GDM1 (cell line): Measurements from ENCODE around the gene TMEM92.

Experiments used
- DNase-seq: peaks from one replicate; lab custom pipeline; 2025; lab: John Stamatoyannopoulos, UW

TMEM92 gene

DNA sequence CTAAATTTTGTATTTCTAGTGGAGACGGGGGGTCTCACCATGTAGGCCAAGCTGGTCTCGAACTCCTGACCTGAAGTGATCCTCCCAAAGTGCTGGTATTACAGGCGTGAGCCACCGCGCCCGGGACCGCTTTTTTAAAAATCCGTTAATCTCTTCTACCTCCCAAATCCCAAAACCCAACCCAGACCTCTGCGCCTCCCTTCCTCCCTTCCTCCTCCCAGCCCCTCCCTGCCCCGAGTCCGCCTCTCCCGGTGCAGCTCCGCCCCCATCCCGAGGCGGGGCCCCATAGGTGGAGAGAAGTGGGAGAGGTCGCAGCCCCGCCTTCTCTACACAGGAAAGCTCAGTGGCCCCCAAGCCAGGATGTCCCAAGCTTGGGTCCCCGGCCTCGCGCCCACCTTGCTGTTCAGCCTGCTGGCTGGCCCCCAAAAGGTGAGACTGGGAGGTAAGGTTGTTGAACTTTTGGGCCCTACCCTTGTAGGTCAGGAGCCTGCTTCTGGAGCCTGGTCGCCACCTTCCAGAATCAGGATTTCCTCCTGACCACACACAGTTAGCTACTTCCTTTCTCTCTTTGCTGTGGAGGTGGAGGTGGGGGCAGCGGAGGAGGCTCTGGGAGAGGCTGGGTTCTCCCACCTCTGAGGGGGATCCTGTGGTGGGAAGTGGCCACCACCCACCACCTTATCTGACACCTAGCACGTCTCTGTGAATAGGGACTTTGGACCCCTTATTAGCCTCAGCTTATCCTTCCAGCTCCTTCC, at the start of gene TMEM92:
TSS of gene TMEM92 (plus strand) at position 325 of the 755 bp plus-strand sequence. CDS start at position 361, 36 bp downstream.
- peak; percentile 65 for DNase-seq

DNA sequence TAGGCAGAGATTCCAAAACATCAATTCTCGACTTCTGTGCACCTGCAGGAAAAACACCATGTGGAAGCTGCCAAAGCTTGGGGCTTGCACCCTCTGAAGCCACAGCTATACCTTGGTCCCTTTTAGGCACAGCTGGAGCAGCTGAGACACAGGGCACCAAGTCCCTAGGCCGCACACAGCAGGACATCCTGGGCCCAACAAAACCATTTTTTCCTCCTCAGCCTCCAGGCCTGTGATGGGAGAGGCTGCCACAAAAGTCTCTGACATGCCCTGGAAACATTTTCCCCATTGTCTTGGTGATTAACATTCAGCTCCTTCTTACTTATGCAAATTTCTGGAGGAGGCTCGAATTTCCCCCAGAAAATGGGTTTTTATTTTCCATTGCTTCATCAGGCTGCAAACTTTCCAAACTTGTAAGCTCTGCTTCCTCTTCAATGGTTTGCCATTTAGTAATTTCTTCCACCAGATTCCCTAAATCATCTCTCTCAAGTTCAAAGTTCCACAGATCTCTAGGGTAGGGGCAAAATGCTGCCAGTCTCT, 48.5 kb upstream of the TMEM92 start:
- DNase-seq = no peak

- no peak for DNase-seq
Observed at GRCh38 chr17:50234581-50234980, 39.7 kb upstream of the TMEM92 start.

GRCh38 chr17:50237901-50238300, 36.4 kb upstream of the TMEM92 start:
- DNase-seq = no peak

DNA sequence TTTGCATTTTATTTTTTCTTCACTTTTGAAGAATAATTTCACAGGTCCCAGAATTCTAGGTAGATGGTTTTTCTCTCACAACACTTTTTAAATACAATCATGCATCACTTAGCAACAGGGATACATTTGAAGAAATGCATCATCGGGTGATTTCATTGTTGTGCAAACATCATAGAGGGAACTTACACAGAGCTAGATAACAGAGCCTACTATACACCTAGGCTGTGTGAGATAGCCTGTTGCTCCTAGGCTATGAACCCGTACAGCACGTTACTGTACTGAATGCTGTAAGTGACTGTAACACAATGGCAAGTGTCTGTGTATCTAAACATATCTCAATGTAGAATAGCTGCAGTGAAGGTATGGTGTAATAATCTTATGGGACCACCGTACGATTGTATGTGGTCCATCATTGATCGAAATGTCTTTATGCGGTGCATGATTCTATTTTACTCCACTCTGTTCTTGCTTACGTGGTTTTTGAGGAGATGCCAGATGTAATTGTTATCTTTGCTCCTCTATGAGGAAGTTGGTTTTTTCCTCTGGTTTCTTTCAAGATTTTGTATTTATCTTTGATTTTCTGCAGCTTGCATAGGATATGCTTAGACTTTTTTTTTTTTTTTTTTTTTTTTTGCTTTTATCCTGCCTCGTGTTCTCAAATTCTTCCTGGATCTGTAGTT, 35.5 kb upstream of the TMEM92 start:
- DNase-seq = no peak

GRCh38 chr17:50239937-50240336, 34.3 kb upstream of the TMEM92 start:
- DNase-seq = no peak

DNA sequence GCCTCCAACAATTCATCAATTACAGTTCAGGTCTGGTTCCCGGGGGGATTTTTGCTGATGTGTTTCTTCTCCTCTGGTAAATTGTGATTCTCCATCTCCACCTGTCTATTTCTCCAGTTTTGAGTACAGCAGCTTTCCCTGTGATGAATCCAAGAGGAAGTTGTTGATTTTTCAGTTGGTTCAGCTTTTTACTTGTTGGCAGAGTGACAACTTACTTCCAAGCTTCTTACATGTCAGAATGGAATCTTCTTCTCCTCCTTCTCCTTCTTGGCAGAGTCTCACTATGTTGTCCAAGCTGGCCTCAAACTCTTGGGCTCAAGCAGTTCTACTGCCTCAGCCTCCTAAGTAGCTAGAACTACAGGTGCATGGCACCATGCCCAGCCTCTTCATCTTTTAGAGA, 33.4 kb upstream of the TMEM92 start:
- no peak for DNase-seq

- no peak for DNase-seq
Observed at GRCh38 chr17:50241431-50241830, 32.8 kb upstream of the TMEM92 start.

GRCh38 chr17:50244771-50245170, 29.5 kb upstream of the TMEM92 start:
- DNase-seq = no peak

- DNase-seq = no peak
Observed at GRCh38 chr17:50248255-50248654, 26.0 kb upstream of the TMEM92 start.

- DNase-seq = no peak
Observed at GRCh38 chr17:50252781-50253180, 21.5 kb upstream of the TMEM92 start.

DNA sequence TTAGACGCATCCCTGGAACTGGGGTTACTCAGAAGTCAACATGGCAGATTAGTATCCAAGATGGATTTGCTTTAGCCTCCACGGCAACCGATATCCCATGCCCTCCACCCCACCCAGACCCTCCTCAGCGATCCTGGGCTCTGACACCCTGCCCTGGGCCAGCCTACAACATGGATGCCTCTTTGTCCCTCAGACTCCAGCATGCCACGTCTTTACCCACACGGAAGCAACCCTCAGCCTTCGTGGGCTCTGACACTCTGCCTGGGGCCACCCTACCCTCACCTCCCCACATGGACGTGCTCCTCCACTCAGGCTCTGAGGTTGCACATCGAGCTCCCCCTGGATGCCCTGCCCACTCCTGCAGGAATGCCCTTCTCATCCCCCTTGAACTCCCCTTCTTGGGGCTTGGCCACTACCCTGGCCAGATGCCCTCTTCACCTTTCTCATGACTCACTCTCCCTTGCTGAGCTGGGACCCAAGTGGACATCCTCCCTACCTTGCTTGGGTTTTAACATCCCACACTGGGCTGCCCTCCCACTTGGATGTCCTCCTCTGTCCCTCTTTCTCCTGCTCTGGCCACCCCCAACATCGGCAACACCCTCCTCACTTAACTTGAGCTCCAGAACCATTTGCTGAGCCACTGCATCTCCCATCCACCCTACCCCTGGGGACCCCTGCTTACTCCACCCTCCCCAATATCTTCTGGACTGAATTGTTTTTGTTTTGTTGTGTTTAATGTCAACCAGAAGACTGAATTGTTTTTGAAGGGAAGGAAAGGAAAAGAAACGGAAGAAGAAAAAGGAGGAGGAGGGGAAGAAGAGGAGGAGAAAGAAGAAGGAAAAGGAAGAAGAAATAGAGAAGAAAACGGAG, 18.3 kb upstream of the TMEM92 start:
- no peak for DNase-seq

- DNase-seq = no peak
Observed at GRCh38 chr17:50256826-50257618, 17.2 kb upstream of the TMEM92 start.

GRCh38 chr17:50257676-50258224, 16.5 kb upstream of the TMEM92 start:
- DNase-seq = no peak

DNA sequence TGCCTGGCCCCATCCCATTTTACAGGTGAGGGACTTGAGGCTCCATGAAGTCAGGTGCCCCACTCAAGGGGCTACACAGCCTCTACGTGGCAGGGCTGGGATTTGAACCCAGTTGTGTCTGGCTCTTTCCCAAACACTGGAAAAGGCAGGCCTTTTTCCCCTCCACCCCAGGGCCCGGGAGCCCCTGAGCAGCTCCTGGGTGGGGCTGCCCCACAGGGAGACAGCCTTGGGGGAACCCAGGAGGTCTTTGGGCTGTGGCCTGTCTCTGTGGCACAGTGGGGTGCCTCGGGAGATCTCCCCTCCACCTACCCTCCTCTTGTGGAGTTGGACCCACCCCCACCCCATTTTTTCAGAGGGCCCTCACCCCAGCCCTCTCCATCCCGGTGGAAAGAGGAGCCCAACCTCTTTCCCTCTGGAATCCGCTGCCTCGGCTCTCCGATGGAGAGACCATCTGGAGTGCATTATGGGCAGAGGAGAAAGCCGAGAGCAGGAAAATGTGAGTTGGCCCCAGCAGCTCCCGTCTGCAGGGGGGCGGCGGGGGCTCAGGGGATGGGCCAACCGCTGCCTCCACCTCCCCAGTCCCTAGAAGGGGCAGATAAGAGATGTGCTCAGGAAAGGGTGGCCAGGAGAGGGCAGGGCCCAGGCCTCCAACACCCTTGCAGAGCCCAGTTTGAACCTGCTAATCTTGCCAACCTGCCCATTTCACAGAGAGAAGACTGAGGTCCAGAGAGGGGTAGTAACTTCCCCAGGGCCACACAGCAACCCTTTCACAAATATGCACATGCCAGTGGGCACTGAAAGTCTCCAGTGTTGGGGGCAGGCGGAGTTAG, 15.4 kb upstream of the TMEM92 start:
- DNase-seq = no peak

DNA sequence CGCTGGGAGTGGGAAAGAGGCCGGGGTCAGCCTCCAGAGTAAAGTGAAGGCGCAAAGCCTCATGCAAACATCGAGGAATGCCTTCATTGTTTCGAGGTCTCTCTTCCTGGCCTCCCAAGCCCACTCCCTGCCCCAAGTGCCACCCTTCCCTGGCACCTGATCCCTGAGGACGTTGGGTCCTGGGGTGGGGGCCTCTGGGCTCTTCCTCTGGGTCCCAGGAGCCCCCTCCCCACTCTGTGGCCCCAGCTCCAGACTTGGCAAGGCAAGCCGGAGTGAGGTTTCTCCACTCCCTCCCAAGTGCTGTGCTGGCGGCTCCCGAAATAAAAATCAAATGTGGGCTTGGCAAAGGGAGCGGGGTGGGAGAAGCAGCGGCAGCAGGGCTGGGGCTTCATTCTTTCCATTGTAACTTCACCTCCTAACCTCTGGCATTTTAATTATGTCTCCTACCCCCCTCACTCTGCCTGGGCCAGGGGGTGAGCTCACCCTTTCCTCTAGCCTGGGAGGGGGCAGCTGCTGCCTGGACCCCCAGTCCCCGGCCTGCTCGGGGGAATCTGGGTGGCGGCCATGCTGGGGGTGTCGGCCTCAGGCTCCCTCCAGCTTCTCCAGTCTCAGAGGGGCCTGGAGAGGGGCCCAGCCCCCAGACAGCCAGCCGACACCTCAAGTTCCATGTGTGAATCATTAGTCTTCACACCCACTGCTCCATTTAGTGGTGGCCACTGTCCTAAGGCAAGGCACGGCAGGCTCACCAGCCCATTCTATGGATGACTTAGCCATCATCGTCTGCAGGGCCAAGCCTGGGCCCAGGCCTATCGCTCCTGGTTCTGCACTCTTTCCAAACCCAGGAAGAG, 14.6 kb upstream of the TMEM92 start:
- no peak for DNase-seq

DNA sequence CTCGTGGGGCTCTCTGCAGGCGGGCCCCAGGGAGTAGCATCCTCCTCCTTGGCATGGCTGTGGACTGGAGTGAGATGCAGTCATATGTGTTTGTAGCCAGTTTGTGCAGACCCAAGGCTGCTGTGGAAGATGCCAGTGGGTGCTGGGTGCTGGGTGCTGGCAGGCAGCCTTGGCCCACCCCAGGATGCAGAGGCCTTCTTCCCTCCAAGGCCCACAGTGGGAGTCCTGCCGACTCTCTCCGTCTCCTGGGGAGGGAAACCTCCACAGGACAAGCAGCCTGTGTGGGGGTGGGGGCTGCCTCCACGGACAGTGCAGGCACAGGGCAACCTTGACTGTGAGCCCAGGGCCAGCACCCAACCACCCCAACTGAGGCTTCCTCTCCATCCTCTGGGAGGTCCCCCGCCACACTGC, 13.8 kb upstream of the TMEM92 start:
- DNase-seq = no peak

DNA sequence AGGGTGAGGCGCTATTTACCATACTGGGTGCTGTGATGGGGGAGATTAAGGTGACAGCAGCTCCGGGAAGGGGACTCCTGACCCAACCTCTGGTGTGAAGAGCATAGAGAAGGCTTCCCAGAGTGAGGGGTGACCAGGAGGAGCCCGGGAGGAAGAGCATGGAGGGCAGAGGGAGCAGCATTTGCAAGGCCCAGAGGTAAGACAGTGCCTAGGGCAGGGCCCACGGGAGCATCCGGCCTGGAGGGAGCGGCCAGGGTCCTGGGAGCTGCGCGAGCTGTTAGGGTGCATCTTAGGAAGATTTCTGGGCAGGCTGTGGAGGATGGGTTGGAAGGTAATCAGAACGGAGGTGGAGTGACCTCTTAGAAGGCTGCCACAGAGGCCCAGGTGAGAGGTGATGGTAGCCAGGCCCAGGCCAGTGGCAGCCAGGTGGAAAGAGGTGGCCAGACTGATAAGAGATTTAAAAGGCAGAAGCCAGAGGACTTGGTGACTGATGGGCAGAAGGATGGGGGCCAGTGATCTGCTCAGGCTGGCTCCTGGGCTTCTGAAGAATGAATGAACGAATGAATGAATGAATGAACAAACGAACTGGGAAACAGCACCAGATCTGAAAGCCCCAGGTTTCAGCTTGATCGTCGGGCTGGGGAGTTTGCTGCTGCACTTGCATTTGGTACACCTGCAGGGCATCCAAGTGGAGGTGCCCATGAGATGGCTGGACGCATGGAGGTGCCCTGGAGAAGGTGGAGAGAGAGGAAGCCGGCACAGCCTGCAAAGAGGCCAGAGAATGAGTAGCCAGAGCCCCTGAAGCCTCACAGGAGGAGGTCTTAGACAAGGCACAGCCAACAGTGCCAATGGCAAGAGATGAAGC, 13.0 kb upstream of the TMEM92 start:
- no peak for DNase-seq
